PC-9 (cell line): ENCODE results near the gene ERC1. TPM values are rescaled to one million over a fixed set of nuclear protein-coding genes. Genes with fewer than 3 reads are reported as not detected.
A peak's percentile ranks its signal among the peaks of the same experiment; 100 is the strongest.

Source experiments
- BruUV-seq: library from RNA; stranded (reverse); fragments of 400-500 nt; replicated peaks from 2 replicates; lab custom pipeline; 2021; lab: Mats Ljungman, UMichigan
- CTCF ChIA-PET: fragments of 300-600 bp; sonication (Branson Sonifier 250); formaldehyde crosslinking; loops from one replicate; lab custom pipeline; 2022; ENCODE audit warnings: antibody characterized with exemption; lab: Charles Lee
- POLR2A ChIA-PET: fragments of 300-600 bp; sonication (Branson Sonifier 250); formaldehyde crosslinking; loops from one replicate; lab custom pipeline; 2022; ENCODE audit warnings: antibody characterized with exemption; ENCODE audit not compliant: unreplicated experiment; lab: Charles Lee
- DNase-seq, 2 experiments: peaks; one replicate each; pipeline versions ENCODE4 v3.0.0 to v3.0.0-alpha.2; 2015 to 2022; ENCODE audit warnings: mixed read lengths in 1 of 2
- H2AFZ ChIP-seq: fragments of 200-600 bp; sonication (generic); 2 replicates; pipeline ENCODE4 v1.8.1; 2017; ENCODE audit warnings: antibody characterized with exemption
- H3F3A ChIP-seq: fragments of 200-600 bp; sonication (generic); 2 replicates; pipeline ENCODE4 v1.8.1; 2017; ENCODE audit warnings: antibody characterized with exemption, mild to moderate bottlenecking, low read depth; ENCODE audit not compliant: insufficient read depth
- H3K27ac ChIP-seq: fragments of 200-600 bp; sonication (generic); 2 replicates; pipeline ENCODE4 v1.6.1; 2016; ENCODE audit warnings: mixed run types
- H3K27me3 ChIP-seq: fragments of 200-600 bp; sonication (generic); 2 replicates; pipeline ENCODE4 v1.6.1; 2016; ENCODE audit warnings: low read depth, mixed run types; ENCODE audit not compliant: insufficient read depth
- H3K36me3 ChIP-seq: fragments of 200-600 bp; sonication (generic); 2 replicates; pipeline ENCODE4 v1.6.1; 2016; ENCODE audit warnings: low read depth, mixed run types
- H3K4me1 ChIP-seq: fragments of 200-600 bp; sonication (generic); replicated peaks from 2 replicates; pipeline ENCODE4 v1.6.1; 2016; ENCODE audit warnings: mixed run types; ENCODE audit not compliant: insufficient read depth
- H3K4me2 ChIP-seq: fragments of 200-600 bp; sonication (generic); 2 replicates; pipeline ENCODE4 v1.6.1; 2017; ENCODE audit warnings: mixed run types
- H3K4me3 ChIP-seq: fragments of 200-600 bp; sonication (generic); 2 replicates; pipeline ENCODE4 v1.6.1; 2016; ENCODE audit warnings: mixed run types
- H3K79me2 ChIP-seq: fragments of 200-600 bp; sonication (generic); 2 replicates; pipeline ENCODE4 v1.6.1; 2017; ENCODE audit warnings: low read depth, mixed run types
- H3K9me2 ChIP-seq: fragments of 200-600 bp; sonication (generic); 2 replicates; pipeline ENCODE4 v1.8.1; 2017; ENCODE audit warnings: mild to moderate bottlenecking; ENCODE audit not compliant: insufficient read depth
- H3K9me3 ChIP-seq: fragments of 200-600 bp; sonication (generic); 2 replicates; pipeline ENCODE4 v1.8.1; 2016; ENCODE audit warnings: low read depth; ENCODE audit not compliant: insufficient read depth
- H4K20me1 ChIP-seq: fragments of 200-600 bp; sonication (generic); 2 replicates; pipeline ENCODE4 v1.8.1; 2017; ENCODE audit not compliant: insufficient read depth
- CTCF ChIP-seq: fragments of 200-600 bp; sonication (generic); conservative IDR thresholded peaks from 2 replicates; pipeline ENCODE4 v1.6.1; 2017; ENCODE audit warnings: mixed run types, antibody characterized with exemption, mild to moderate bottlenecking, moderate library complexity
- EZH2 ChIP-seq: fragments of 200-600 bp; sonication (generic); IDR thresholded peaks from 2 replicates; pipeline ENCODE4 v1.8.0; 2017; ENCODE audit warnings: antibody characterized with exemption, low read depth
- intact Hi-C: fragments of 100-400 bp; cut with micrococcal nuclease; formaldehyde crosslinking; loops from one replicate; pipeline ENCODE4 v1.10.0; 2022; ENCODE audit not compliant: unreplicated experiment
- total RNA-seq: library from RNA; stranded (reverse); gene quantifications from 2 replicates; pipeline ENCODE4 v1.2.3, GENCODE V29; 2021

The ERC1 gene
- total RNA-seq, 1 experiment from 2014 or later, result 52.0 TPM

- Histone ChIP-seq H3K4me1 (peaks cover 50% of the 10 kb centered on the region), H2AFZ (no peak overlapping the region), H3K9me3 (no peaks in the 10 kb centered on the region), H3K27me3 (no peaks in the 10 kb centered on the region), H3K4me3 (peak overlapping the region; percentile 41; the same call in 1 of the 2 replicates), H3K4me2 (peak overlapping the region; percentile 79), H3K79me2 (no peaks in the 10 kb centered on the region; the same call in 1 of the 2 replicates), H3K27ac (peak overlapping the region; percentile 83), H4K20me1 (peaks cover 6% of the 10 kb centered on the region; the same call in 1 of the 2 replicates), H3K9me2 (no peaks in the 10 kb centered on the region), H3F3A (peaks cover 27% of the 10 kb centered on the region), H3K36me3 (no peaks in the 10 kb centered on the region)
- intact Hi-C loops, result loop anchor here (10.0 kb wide), 1 partner anchor 368 kb away; no protein-coding TSS in a partner anchor
- TF ChIP-seq CTCF, result no peak
- no peak for TF ChIP-seq EZH2
- POLR2A ChIA-PET, result interaction anchor here (0.5 to 0.6 kb wide), 2 partner anchors 285 to 444 kb away, joined by 4 to 10 read pairs; no protein-coding TSS in a partner anchor
- no TSS peak for BruUV-seq
- DNase-seq, result no peak
- CTCF ChIA-PET, result no interaction called here
Observed at GRCh38 chr12:1216560-1216959, 225.5 kb downstream of the ERC1 start.

- BruUV-seq, result no TSS peak
- Histone ChIP-seq H2AFZ (peak overlapping the region; percentile 49), H3K36me3 (no peaks in the 10 kb centered on the region), H3K27me3 (no peaks in the 10 kb centered on the region), H3K9me3 (no peaks in the 10 kb centered on the region), H3K4me3 (peak overlapping the region; percentile 41), H3K4me1 (peaks cover 50% of the 10 kb centered on the region), H3K27ac (peak overlapping the region; percentile 83), H3K79me2 (no peaks in the 10 kb centered on the region; the same call in 1 of the 2 replicates), H3F3A (peaks cover 27% of the 10 kb centered on the region), H4K20me1 (peaks cover 6% of the 10 kb centered on the region; the same call in 1 of the 2 replicates), H3K9me2 (no peaks in the 10 kb centered on the region), H3K4me2 (peak overlapping the region; percentile 79)
- CTCF ChIA-PET, result interaction anchor here (0.6 kb wide), 1 partner anchor 33 kb away, joined by 3 read pairs; no protein-coding TSS in a partner anchor
- TF ChIP-seq CTCF (no peak), EZH2 (no peak)
- DNase-seq, result peak; percentile 33 to 95
- intact Hi-C loops, result loop anchor here (1.0 to 10.0 kb wide), 2 partner anchors 302 to 367 kb away; no protein-coding TSS in a partner anchor
- POLR2A ChIA-PET, result interaction anchor here (0.5 to 0.6 kb wide), 3 partner anchors 120 to 443 kb away, joined by 3 to 10 read pairs (median 4); no protein-coding TSS in a partner anchor
Observed at GRCh38 chr12:1217191-1217949, 226.3 kb downstream of the ERC1 start.

GRCh38 chr12:1218369-1218768 lies 227.3 kb downstream of the ERC1 start:
- no peaks in the 10 kb centered on the region for H3K27me3 ChIP-seq
- TF ChIP-seq CTCF, result no peak
- peak overlapping the region; percentile 79 for H3K4me2 ChIP-seq
- H3F3A ChIP-seq, result peaks cover 27% of the 10 kb centered on the region
- H3K9me2 ChIP-seq, result no peaks in the 10 kb centered on the region
- CTCF ChIA-PET, result no interaction called here
- POLR2A ChIA-PET, result no interaction called here
- H3K36me3 ChIP-seq, result no peaks in the 10 kb centered on the region
- H3K4me1 ChIP-seq, result peaks cover 50% of the 10 kb centered on the region
- no peak for DNase-seq
- no peaks in the 10 kb centered on the region; the same call in 1 of the 2 replicates for H3K79me2 ChIP-seq
- peaks cover 6% of the 10 kb centered on the region; the same call in 1 of the 2 replicates for H4K20me1 ChIP-seq
- H3K27ac ChIP-seq, result peak overlapping the region; percentile 83
- no peaks in the 10 kb centered on the region for H3K9me3 ChIP-seq
- no TSS peak for BruUV-seq
- intact Hi-C loops, result loop anchor here (10.0 kb wide), 1 partner anchor 366 kb away; no protein-coding TSS in a partner anchor
- peak overlapping the region; percentile 41; the same call in 1 of the 2 replicates for H3K4me3 ChIP-seq
- H2AFZ ChIP-seq, result no peak overlapping the region
